Right cardiac atrium (tissue), 5 donors: ENCODE results near the gene LINGO4. TPM values are rescaled to one million over a fixed set of nuclear protein-coding genes. Genes with fewer than 3 reads are reported as not detected.
A peak's percentile ranks its signal among the peaks of the same experiment; 100 is the strongest.
"Not testable (repeated sequence)": the region's sequence is repeated elsewhere in the genome, so short reads cannot be mapped to it uniquely, and the experiment has no call there.

Source experiments
- ATAC-seq, 2 donors: fragments of 200-7000 bp; cut with Tn5 transposase; one replicate each; pipeline versions ENCODE4 v1.8.0 to v1.9.1; 2020; ENCODE audit warnings: moderate library complexity in 2 of 2, mild to moderate bottlenecking in 1 of 2
- DNase-seq, 3 donors: peaks; one replicate each; pipeline ENCODE4 v3.0.0-alpha.2; 2020
- H3K27ac ChIP-seq: one replicate; pipeline ENCODE4 v1.5.1; 2013; ENCODE audit warnings: mild to moderate bottlenecking, low read length, control low read depth, moderate library complexity
- H3K27me3 ChIP-seq: one replicate; pipeline ENCODE4 v1.6.1; 2013; ENCODE audit not compliant: control insufficient read depth, insufficient read depth
- H3K4me1 ChIP-seq: one replicate; pipeline ENCODE4 v1.6.1; 2013; ENCODE audit warnings: low read length; ENCODE audit not compliant: control insufficient read depth, insufficient read depth
- H3K4me3 ChIP-seq: one replicate; pipeline ENCODE4 v1.5.1; 2013; ENCODE audit warnings: low read length, control low read depth
- H3K9me3 ChIP-seq: one replicate; pipeline ENCODE4 v1.6.1; 2013; ENCODE audit warnings: low read length; ENCODE audit not compliant: control insufficient read depth
- WGBS: extraction: QIAGEN DNeasy Blood & Tissue Kit; methylation state at CpG from one replicate; pipeline ENCODE4 v1.1.7; 2013; 5-methylcytosine and 5-hydroxymethylcytosine counted together
- intact Hi-C, 4 donors: fragments of 100-400 bp; cut with DNase I; formaldehyde crosslinking; loops; one replicate each; pipeline versions ENCODE4 v1.11.0 to v1.14.0; 2022 to 2023
- polyA plus RNA-seq: library from polyadenylated mRNA; stranded (reverse); fragments of 200-250 nt; gene quantifications from one replicate; pipeline ENCODE4 v1.2.3, GENCODE V29; 2013
- total RNA-seq, 4 donors: library from RNA; stranded (reverse); fragmentation: NEBNext Ultra II Directional; extraction: Animal tissue kit (Norgen Biotek cat#: 25700); gene quantifications; one replicate each; pipeline ENCODE4 v1.2.1, GENCODE V29; 2021
- donor health status: healthy with polysubstance abuse.
- donor health status: DM: no; HTN: yes; CAD: no.
- donor health status: DM: no; HTN: no; CAD: no.
- donor health status: DM: no; HTN: yes; CAD: no; lungs with severe emphysema.
- donor health status: DM: yes; HTN: yes; CAD: no.

The LINGO4 gene
- total and polyA plus RNA-seq, 5 donors, result 0.09 to 0.37 (median 0.30) TPM; not detected in 1

GRCh38 chr1:151780736-151781135, 24.5 kb downstream of the LINGO4 start:
- intact Hi-C loops, H3K4me3 ChIP-seq, H3K27ac ChIP-seq, ATAC-seq, DNase-seq, H3K27me3 ChIP-seq, H3K4me1 ChIP-seq, H3K9me3 ChIP-seq: not testable (repeated sequence)
- 92% methylated on average over 5 of the region's 5 CpGs for WGBS

- WGBS, result 88% methylated on average over 4 of the region's 4 CpGs
- no peaks in the 10 kb centered on the region for H3K4me1 ChIP-seq
- no peaks in the 10 kb centered on the region for H3K27me3 ChIP-seq
- no peak overlapping the region for H3K27ac ChIP-seq
- DNase-seq (no peak), ATAC-seq (no peak)
- no peaks in the 10 kb centered on the region for H3K9me3 ChIP-seq
- intact Hi-C loops, result no loop called here
- no peak overlapping the region for H3K4me3 ChIP-seq
Measured at GRCh38 chr1:151779852-151780251, 25.4 kb downstream of the LINGO4 start.

- WGBS, result 97% methylated on average over 4 of the region's 4 CpGs
- no peaks in the 10 kb centered on the region for H3K27me3 ChIP-seq
- H3K4me1 ChIP-seq, result no peaks in the 10 kb centered on the region
- ATAC-seq (no peak), DNase-seq (no peak)
- H3K9me3 ChIP-seq, result no peaks in the 10 kb centered on the region
- H3K27ac ChIP-seq, result no peak overlapping the region
- intact Hi-C loops, result no loop called here
- H3K4me3 ChIP-seq, result no peak overlapping the region
Measured at GRCh38 chr1:151777317-151777716, 27.9 kb downstream of the LINGO4 start.

GRCh38 chr1:151776665-151777062, 28.6 kb downstream of the LINGO4 start:
- Histone ChIP-seq H3K27me3 (no peaks in the 10 kb centered on the region), H3K27ac (no peak overlapping the region), H3K4me1 (no peaks in the 10 kb centered on the region), H3K4me3 (no peak overlapping the region), H3K9me3 (no peaks in the 10 kb centered on the region)
- no peak for DNase-seq
- 81% methylated on average over 3 of the region's 3 CpGs for WGBS
- no peak for ATAC-seq
- intact Hi-C loops, result no loop called here

GRCh38 chr1:151775894-151776664, 29.1 kb downstream of the LINGO4 start:
- DNase-seq, result no peak
- no peak overlapping the region for H3K4me3 ChIP-seq
- no peak overlapping the region for H3K27ac ChIP-seq
- H3K27me3 ChIP-seq, result no peaks in the 10 kb centered on the region
- WGBS, result 95% methylated on average over 7 of the region's 7 CpGs
- no peak for ATAC-seq
- no peaks in the 10 kb centered on the region for H3K4me1 ChIP-seq
- intact Hi-C loops, result no loop called here
- no peaks in the 10 kb centered on the region for H3K9me3 ChIP-seq

GRCh38 chr1:151774256-151774922, 30.8 kb downstream of the LINGO4 start:
- 57% methylated on average over 3 of the region's 3 CpGs for WGBS
- no peaks in the 10 kb centered on the region for H3K27me3 ChIP-seq
- H3K4me1 ChIP-seq, result no peaks in the 10 kb centered on the region
- no peak overlapping the region for H3K27ac ChIP-seq
- intact Hi-C loops, result no loop called here
- no peak overlapping the region for H3K4me3 ChIP-seq
- DNase-seq (no peak), ATAC-seq (no peak)
- H3K9me3 ChIP-seq, result no peaks in the 10 kb centered on the region

- Histone ChIP-seq H3K27ac (no peak overlapping the region), H3K9me3 (no peaks in the 10 kb centered on the region), H3K27me3 (no peaks in the 10 kb centered on the region), H3K4me1 (no peaks in the 10 kb centered on the region), H3K4me3 (no peak overlapping the region)
- 74% methylated on average over 5 of the region's 5 CpGs for WGBS
- ATAC-seq (no peak), DNase-seq (no peak)
- intact Hi-C loops, result no loop called here
Measured at GRCh38 chr1:151773702-151774101, 31.5 kb downstream of the LINGO4 start.

GRCh38 chr1:151769270-151769669, 35.9 kb downstream of the LINGO4 start:
- H3K27me3 ChIP-seq, H3K9me3 ChIP-seq, intact Hi-C loops, H3K4me3 ChIP-seq, DNase-seq, H3K27ac ChIP-seq, ATAC-seq, H3K4me1 ChIP-seq: not testable (repeated sequence)
- WGBS, result 93% methylated on average over 34 of the region's 34 CpGs

- intact Hi-C loops, H3K4me3 ChIP-seq, H3K4me1 ChIP-seq, H3K9me3 ChIP-seq, H3K27me3 ChIP-seq, DNase-seq, H3K27ac ChIP-seq, ATAC-seq: not testable (repeated sequence)
- 53% methylated on average over 2 of the region's 7 CpGs for WGBS
Measured at GRCh38 chr1:151768351-151769066, 36.7 kb downstream of the LINGO4 start.

- DNase-seq, result no peak
- 59% methylated on average over 10 of the region's 10 CpGs for WGBS
- H3K4me3 ChIP-seq, result peak overlapping the region; percentile 93
- H3K27ac ChIP-seq, result peak overlapping the region; percentile 76
- intact Hi-C loops, result no loop called here
- ATAC-seq, result peak in 1 of 2 donors; percentile 4
- no peaks in the 10 kb centered on the region for H3K27me3 ChIP-seq
- no peaks in the 10 kb centered on the region for H3K9me3 ChIP-seq
- peaks cover 2% of the 10 kb centered on the region for H3K4me1 ChIP-seq
Measured at GRCh38 chr1:151763990-151764389, 41.2 kb downstream of the LINGO4 start.
